PC-9 (cell line): ENCODE measurements around the gene ETFA.

Source experiments
- CTCF ChIP-seq: fragments of 200-600 bp; sonication (generic); conservative IDR thresholded peaks from 2 replicates; pipeline ENCODE4 v1.6.1; 2017; ENCODE audit warnings: mixed run types, antibody characterized with exemption, mild to moderate bottlenecking, moderate library complexity
- EZH2 ChIP-seq: fragments of 200-600 bp; sonication (generic); IDR thresholded peaks from 2 replicates; pipeline ENCODE4 v1.8.0; 2017; ENCODE audit warnings: antibody characterized with exemption, low read depth

DNA sequence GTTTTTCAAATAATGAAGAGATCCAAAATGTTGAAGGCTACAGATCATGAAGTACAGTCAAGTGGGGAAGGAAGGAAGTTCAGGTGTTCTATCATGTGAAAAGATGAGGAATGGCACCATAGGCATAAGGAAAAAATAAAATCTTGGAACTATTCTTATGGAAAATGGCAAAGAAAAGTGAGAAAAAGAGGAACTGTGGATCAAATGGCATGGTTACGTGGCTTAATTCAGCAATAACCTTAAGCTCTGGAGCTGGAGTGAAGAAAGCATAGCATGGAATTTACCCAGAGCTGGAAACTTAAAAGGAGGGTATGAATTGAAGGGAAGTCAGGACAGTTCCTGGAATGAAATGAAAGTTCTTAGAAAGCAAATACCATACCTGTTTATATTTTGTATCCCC, 14.4 kb downstream of the ETFA start:
- no peak for TF ChIP-seq CTCF
- no peak for TF ChIP-seq EZH2
